ENCODE results near the gene NFATC1.

NFATC1 gene

DNA sequence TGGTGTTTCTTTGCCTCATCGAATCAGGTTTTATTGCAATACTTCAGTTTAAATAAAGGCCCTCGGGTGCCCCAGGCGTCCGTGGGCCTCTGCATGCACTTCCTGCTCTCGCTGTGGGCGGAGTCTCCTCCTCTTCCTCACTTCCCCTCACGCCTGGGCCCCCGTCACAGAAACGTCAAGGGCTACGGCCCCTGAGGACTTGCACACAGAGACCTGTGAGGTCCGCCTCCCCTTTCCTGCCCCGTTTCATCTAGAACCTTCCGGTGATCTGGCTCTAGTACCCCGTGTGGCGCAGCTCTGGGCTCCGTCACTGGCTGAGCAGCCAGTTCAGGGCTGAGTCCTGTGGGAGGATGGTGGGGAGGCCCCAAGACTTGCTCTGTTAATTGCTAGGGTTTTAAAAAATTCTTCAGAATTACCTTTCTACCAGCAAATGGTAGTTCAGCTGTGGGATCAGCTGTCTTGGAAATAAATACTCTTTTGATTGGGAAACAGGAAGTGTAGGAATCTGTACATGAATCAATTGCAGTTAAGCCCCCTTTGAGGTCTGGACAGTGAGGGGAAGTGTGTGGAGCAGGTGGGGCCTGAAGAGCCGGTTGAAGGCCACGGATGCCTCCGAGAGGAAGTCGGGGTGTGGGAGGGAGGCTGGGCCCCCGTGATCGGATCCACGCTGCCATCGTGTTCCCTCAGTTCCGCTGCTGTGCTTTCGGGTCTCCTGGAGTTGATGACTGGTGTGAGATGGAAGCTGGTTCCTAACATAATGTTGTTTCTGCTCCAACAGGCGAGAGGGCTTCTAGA is 10.2 kb downstream of the NFATC1 start:
- DNase-seq: no peak

- no peak for DNase-seq
Observed at GRCh38 chr18:79406708-79407107, 11.0 kb downstream of the NFATC1 start.

DNA sequence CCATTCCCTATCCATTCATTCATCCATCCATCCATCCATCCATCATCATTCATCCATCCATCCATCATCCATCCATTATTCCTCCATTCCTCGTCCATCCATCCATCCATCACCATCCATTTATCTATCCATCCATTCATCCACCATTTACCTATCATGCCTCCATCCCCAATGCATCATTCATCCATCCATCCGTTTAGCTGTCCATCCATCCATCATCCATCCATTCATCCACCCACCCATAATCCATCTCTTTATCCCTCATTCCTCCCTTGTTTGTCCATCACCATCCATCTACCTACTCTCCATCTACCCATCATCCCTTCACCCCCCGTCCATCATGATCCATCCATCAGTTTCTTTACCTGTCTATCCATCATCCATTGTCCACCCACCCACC is 13.6 kb downstream of the NFATC1 start:
- DNase-seq: no peak

DNA sequence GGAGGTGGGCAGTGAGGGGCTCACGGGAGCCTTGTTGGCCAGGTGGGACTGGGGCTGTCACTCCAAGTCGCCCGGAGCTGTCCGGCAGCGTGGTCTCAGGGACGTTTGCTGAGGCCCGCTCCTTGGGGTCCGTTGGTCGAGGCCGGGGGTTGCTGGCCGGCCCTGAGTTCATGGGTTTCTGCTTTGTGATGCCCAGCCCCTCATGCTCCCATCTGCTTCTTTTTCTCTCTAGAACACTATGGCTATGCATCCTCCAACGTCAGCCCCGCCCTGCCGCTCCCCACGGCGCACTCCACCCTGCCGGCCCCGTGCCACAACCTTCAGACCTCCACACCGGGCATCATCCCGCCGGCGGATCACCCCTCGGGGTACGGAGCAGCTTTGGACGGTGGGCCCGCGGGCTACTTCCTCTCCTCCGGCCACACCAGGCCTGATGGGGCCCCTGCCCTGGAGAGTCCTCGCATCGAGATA is 14.5 kb downstream of the NFATC1 start:
- DNase-seq: no peak

DNA sequence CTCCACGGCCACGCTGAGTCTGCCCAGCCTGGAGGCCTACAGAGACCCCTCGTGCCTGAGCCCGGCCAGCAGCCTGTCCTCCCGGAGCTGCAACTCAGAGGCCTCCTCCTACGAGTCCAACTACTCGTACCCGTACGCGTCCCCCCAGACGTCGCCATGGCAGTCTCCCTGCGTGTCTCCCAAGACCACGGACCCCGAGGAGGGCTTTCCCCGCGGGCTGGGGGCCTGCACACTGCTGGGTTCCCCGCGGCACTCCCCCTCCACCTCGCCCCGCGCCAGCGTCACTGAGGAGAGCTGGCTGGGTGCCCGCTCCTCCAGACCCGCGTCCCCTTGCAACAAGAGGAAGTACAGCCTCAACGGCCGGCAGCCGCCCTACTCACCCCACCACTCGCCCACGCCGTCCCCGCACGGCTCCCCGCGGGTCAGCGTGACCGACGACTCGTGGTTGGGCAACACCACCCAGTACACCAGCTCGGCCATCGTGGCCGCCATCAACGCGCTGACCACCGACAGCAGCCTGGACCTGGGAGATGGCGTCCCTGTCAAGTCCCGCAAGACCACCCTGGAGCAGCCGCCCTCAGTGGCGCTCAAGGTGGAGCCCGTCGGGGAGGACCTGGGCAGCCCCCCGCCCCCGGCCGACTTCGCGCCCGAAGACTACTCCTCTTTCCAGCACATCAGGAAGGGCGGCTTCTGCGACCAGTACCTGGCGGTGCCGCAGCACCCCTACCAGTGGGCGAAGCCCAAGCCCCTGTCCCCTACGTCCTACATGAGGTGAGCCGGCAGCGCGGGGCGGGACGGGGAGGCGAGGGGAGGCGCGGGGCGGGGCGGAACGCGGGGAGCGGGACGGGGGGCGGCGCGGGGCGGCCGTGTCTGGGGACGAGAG is 15.2 kb downstream of the NFATC1 start:
- no peak for DNase-seq

DNA sequence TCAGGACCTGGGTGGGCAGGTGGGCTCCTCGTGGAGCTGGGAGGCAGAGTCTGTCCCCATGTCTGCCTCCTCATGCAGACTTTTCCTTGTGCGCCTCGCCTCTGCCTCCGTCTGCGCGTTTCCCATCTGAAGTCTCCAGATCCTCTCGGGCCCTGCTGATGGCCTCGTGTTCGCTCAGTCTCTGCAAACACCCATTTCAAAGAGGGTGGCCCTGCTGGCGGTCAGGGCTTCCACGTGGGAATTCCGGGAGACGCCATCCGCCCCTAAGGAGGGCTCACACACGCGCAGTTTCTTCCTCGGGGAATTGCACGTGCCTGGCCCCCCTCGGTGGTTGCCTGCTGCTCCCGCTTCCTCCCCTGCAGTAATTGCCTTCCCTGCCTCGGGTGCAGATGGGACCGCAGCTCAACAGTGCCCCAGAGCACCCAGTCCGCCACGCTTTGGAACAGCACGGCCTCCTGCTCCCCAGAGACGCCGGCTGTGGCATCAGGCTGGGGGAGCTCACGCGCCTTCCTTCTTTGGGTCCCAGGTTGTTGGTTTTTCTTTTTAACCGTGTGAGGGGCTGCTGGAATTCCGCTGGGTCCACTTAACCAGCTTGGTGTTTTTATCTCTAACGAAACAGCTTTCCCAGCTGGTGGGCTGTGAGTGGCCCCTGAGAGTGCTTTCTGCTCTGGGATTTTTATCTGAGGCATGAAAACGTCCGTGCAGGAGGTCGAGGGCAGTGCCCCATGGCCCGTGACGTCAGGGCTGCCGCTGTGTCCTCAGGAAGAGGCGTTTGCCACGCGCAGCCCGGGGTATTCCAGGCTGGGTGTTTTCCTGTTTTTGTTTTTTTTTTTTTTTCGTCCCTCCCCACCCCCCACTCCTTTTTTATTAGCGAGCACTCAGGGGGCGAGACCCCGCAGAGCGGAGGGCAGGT is 16.1 kb downstream of the NFATC1 start:
- DNase-seq: no peak

GRCh38 chr18:79413025-79413424 is 17.3 kb downstream of the NFATC1 start:
- no peak for DNase-seq

GRCh38 chr18:79413426-79413825 is 17.7 kb downstream of the NFATC1 start:
- no peak for DNase-seq

GRCh38 chr18:79413901-79414300 is 18.2 kb downstream of the NFATC1 start:
- no peak for DNase-seq

GRCh38 chr18:79416022-79416676 is 20.4 kb downstream of the NFATC1 start:
- no peak for DNase-seq

DNA sequence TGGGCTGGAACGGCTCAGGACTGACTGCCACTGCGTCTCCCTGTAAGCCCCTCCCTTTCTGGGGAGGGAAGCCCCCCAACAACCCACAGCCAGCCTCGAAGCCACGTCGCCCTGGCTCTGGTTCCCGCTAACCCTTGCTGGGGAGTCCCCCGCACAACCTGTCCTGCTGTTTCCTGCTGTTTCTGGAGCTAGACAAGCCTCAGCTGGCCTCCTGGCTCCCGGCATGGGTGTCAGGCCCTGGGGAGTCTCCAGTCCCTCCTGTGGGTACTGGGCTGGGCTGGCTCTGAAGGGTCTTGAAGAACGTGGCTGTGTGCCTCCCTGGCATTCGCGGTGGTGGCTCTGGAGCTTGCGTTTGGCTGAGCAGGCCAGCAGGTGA is 20.9 kb downstream of the NFATC1 start:
- DNase-seq: no peak

DNA sequence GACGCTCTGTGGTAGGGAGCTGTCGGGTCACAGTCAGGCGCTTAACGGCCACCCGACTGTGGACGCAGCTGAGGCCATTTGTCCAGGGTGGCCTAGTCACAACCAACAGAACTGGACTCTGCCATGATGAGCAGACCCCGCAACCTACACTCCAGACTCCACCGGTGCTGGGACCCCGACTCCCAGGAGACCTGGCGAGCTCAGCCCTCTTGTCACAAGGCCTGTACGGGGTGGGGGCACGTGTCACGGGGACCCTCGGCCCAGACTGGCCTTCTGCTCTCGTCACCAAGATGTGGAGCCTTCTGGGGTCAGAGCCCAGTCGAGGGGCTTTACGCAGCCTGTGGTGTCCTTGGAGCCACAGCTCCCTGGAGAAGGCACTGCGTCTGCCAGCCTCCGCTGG is 22.5 kb downstream of the NFATC1 start:
- DNase-seq: no peak

DNA sequence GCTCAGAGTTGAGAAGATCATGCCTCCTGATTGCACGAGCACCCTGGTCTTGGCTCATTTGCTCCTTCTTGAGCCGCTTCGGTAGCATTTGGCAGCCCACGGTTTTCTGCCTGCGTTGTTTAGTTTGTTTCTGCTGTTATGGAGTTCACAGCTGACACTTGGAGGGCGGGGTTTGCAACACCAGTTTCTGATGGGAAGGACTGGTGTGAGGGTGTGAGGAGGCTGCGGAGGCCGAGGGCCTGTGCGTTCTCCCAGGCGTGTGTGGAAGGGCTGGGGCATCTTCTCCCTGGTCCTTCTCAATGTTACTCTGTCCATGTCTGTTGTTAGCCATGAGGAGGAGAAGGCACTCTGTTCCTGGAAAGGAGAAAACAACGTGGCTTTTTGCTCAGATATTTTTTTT is 22.9 kb downstream of the NFATC1 start:
- no peak for DNase-seq

- DNase-seq: no peak
Observed at GRCh38 chr18:79420033-79420745, 24.5 kb downstream of the NFATC1 start.

DNA sequence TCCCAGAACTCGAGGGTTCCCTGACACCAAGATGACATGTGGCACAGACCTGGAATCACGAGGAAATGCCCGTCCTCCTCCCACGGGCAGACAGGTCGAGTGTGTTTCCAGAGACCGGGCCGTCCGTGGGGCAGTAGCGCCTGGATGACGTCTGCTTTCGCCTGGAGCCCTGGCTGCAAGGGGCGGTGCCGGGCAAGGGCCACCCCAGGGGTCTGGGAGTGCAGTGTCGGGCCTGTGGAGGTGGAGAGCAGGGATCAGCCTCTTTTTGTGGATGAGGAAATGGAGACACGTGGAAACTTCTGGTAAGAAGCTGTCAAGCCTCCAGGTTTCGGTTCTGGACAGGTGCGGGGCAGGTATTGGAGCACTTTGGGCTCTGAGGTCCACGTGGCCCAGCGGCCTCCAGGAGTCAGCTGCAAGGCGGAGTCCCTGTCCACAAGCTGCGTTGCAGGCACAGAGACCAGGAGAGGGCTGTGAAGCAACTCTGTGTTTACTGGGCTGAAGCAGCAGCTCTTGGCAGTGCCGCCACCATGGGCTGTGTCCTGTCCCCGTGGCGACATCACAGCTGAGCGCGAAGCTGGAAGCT is 25.6 kb downstream of the NFATC1 start:
- DNase-seq: no peak

DNA sequence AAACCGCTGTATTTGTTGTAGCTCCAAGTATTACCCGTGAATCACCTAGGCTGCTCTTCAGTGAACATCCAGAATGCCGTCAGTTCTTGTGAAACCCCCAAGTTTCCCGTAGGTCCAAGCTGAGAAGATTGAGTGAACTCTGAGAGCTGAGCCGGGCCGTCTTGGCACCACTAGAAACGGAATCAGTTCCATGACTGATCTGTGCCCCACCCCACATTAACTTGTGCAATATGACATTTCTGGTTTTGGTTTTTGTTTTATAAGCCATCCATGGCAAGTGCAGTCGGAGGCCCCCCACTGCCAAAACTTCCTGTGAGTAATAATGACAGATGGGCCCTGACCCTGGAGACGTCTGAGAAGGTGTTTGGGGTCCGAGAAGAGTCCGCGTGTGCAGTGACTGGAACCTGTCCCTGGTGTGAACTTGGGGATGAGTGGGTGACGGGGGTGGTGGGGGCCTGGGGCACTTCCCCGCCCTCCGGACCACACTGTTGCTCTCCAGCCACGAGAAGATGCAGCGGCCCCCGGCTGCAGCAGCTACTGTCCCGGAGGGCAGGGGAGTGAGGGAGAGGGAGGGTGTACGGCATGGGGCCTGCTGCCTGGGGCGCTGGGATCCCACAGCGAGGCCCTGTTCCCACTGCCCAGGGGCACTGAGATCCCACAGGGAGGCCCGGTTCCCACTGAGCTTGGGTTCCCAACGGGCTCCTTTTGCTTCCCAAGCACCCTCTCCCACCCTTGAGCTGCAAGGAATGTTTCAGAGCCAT is 26.5 kb downstream of the NFATC1 start:
- no peak for DNase-seq

DNA sequence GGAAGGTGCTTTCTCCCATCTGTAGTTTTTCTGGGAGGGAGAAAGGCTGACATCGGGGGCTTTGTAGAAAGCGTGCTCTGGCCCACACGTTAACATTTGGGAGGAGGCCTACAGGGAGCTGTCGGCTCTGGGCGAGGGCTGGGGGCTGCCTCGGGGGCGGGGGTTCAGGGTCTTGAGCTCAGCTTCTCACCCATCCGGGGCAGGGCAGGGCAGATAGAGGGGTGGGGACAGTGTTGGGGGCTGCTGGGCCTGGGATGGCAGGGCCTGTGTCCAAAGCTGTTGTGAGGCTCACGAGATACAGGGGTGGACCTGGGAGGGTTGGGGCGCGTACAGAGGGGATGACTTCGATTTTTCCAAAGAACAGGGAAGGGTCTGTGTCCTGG is 27.0 kb downstream of the NFATC1 start:
- no peak for DNase-seq

GRCh38 chr18:79423211-79424007 is 27.7 kb downstream of the NFATC1 start:
- DNase-seq: no peak

- no peak for DNase-seq
Observed at GRCh38 chr18:79424008-79424565, 28.4 kb downstream of the NFATC1 start.

Measured in GDM1 (cell line).